ENCODE measurements around the gene RAP1GDS1. TPM values are rescaled to one million over a fixed set of nuclear protein-coding genes. Genes with fewer than 3 reads are reported as not detected.

Gene RAP1GDS1
- total RNA-seq, 3 donors from 2014 or later (not counting 1 experiment from before 2014, with no cell fraction given), result 58.5 to 60.0 (median 59.7) TPM

- Mint-ChIP-seq H3K4me3 (no peak overlapping the region), H3K9me3 (no peaks in the 10 kb centered on the region), H3K27ac (peak overlapping the region in 1 of 2 donors; percentile 22), H3K4me1 (peaks cover 46 to 57% of the 10 kb centered on the region in 2 donors), H3K36me3 (no peaks in the 10 kb centered on the region), H3K27me3 (ENCODE audit: low read depth in 2 of 2) (no peaks in the 10 kb centered on the region)
- Histone ChIP-seq H3K9me3 (ENCODE audit: control insufficient read depth, insufficient read depth, low read length) (no peaks in the 10 kb centered on the region), H3K27ac (ENCODE audit: low read length) (no peak overlapping the region), H3K4me1 (ENCODE audit: control insufficient read depth, insufficient read depth, low read length) (peaks cover 2% of the 10 kb centered on the region), H3K27me3 (ENCODE audit: control insufficient read depth, insufficient read depth, low read length) (no peaks in the 10 kb centered on the region), H3K36me3 (ENCODE audit: control insufficient read depth, insufficient read depth, low read length) (peaks cover 13% of the 10 kb centered on the region), H3K4me3 (ENCODE audit: low read length) (no peak overlapping the region)
- WGBS (ENCODE audit: insufficient coverage), result 100% methylated on average over 1 of the region's 4 CpGs
- no peak for DNase-seq
- intact Hi-C loops (cut with micrococcal nuclease), result no loop called here
- ATAC-seq, result no peak
- TF ChIP-seq CTCF (IDR thresholded peaks at IDR 0.05), result no peak
Measured at GRCh38 chr4:98293104-98293887, 32.1 kb downstream of the RAP1GDS1 start.

- Mint-ChIP-seq H3K9me3 (no peaks in the 10 kb centered on the region), H3K36me3 (peaks cover 11% of the 10 kb centered on the region), H3K27ac (peak overlapping the region; percentile 8 to 70), H3K4me1 (peaks cover 32 to 33% of the 10 kb centered on the region in 2 donors), H3K27me3 (ENCODE audit: low read depth in 2 of 2) (no peaks in the 10 kb centered on the region), H3K4me3 (no peak overlapping the region)
- no peaks in the 10 kb centered on the region for H3K9me3 ChIP-seq (ENCODE audit: control insufficient read depth, insufficient read depth, low read length)
- intact Hi-C loops (cut with micrococcal nuclease), result no loop called here
- ATAC-seq (no peak), DNase-seq (no peak)
- H3K27me3 ChIP-seq (ENCODE audit: control insufficient read depth, insufficient read depth, low read length), result no peaks in the 10 kb centered on the region
- no peak overlapping the region for H3K4me3 ChIP-seq (ENCODE audit: low read length)
- no peak overlapping the region for H3K27ac ChIP-seq (ENCODE audit: low read length)
- TF ChIP-seq CTCF (IDR thresholded peaks at IDR 0.05), result no peak
- H3K4me1 ChIP-seq (ENCODE audit: control insufficient read depth, insufficient read depth, low read length), result no peaks in the 10 kb centered on the region
- H3K36me3 ChIP-seq (ENCODE audit: control insufficient read depth, insufficient read depth, low read length), result peaks cover 13% of the 10 kb centered on the region
- WGBS (ENCODE audit: insufficient coverage), result 100% methylated on average over 1 of the region's 2 CpGs
Measured at GRCh38 chr4:98298022-98298421, 36.8 kb downstream of the RAP1GDS1 start.

GRCh38 chr4:98300706-98301105 is 39.5 kb downstream of the RAP1GDS1 start:
- ATAC-seq, result no peak
- Mint-ChIP-seq H3K36me3 (peaks cover 11% of the 10 kb centered on the region), H3K4me3 (no peak overlapping the region), H3K27ac (no peak overlapping the region), H3K9me3 (peaks cover 0 to 3% of the 10 kb centered on the region in 2 donors), H3K27me3 (ENCODE audit: low read depth in 2 of 2) (no peaks in the 10 kb centered on the region), H3K4me1 (peaks cover 41 to 43% of the 10 kb centered on the region in 2 donors)
- no peak for DNase-seq
- intact Hi-C loops (cut with micrococcal nuclease), result no loop called here
- Histone ChIP-seq H3K4me3 (ENCODE audit: low read length) (no peak overlapping the region), H3K9me3 (ENCODE audit: control insufficient read depth, insufficient read depth, low read length) (peaks cover 3% of the 10 kb centered on the region), H3K4me1 (ENCODE audit: control insufficient read depth, insufficient read depth, low read length) (no peaks in the 10 kb centered on the region), H3K36me3 (ENCODE audit: control insufficient read depth, insufficient read depth, low read length) (no peaks in the 10 kb centered on the region), H3K27ac (ENCODE audit: low read length) (no peak overlapping the region), H3K27me3 (ENCODE audit: control insufficient read depth, insufficient read depth, low read length) (no peaks in the 10 kb centered on the region)
- no peak for TF ChIP-seq CTCF (IDR thresholded peaks at IDR 0.05)

- H3K9me3 Mint-ChIP-seq, result peaks cover 0 to 3% of the 10 kb centered on the region in 2 donors
- no peaks in the 10 kb centered on the region for H3K27me3 Mint-ChIP-seq (ENCODE audit: low read depth in 2 of 2)
- Histone ChIP-seq H3K27me3 (ENCODE audit: control insufficient read depth, insufficient read depth, low read length) (no peaks in the 10 kb centered on the region), H3K9me3 (ENCODE audit: control insufficient read depth, insufficient read depth, low read length) (peaks cover 3% of the 10 kb centered on the region), H3K4me3 (ENCODE audit: low read length) (no peak overlapping the region), H3K36me3 (ENCODE audit: control insufficient read depth, insufficient read depth, low read length) (no peaks in the 10 kb centered on the region), H3K4me1 (ENCODE audit: control insufficient read depth, insufficient read depth, low read length) (no peaks in the 10 kb centered on the region), H3K27ac (ENCODE audit: low read length) (no peak overlapping the region)
- no peak for TF ChIP-seq CTCF (IDR thresholded peaks at IDR 0.05)
- intact Hi-C loops (cut with micrococcal nuclease), result no loop called here
- no peak for ATAC-seq
- H3K4me1 Mint-ChIP-seq, result peaks cover 39% of the 10 kb centered on the region in 2 donors
- DNase-seq, result no peak
- no peak overlapping the region for H3K4me3 Mint-ChIP-seq
- H3K27ac Mint-ChIP-seq, result peak overlapping the region; percentile 2 to 23
- WGBS (ENCODE audit: insufficient coverage), result 100% methylated on average over 1 of the region's 1 CpG
- H3K36me3 Mint-ChIP-seq, result peaks cover 11% of the 10 kb centered on the region
Measured at GRCh38 chr4:98305576-98305975, 44.4 kb downstream of the RAP1GDS1 start.

Measured in natural killer cell (primary cell).